ENCODE results near the gene CCT3. TPM values are rescaled to one million over a fixed set of nuclear protein-coding genes. Genes with fewer than 3 reads are reported as not detected.

CCT3 gene
- total RNA-seq, 1 experiment from 2014 or later = 325 TPM

- Histone ChIP-seq H3K9ac (ENCODE audit: low read length) (no peak within 1 kb of the TSS), H2AFZ (ENCODE audit: low read length) (no peak within 1 kb of the TSS), H3K36me3 (ENCODE audit: insufficient read depth, low read length) (peaks cover 2% of the 10 kb centered on the region; the same call in 1 of the 2 replicates), H3K4me1 (ENCODE audit: low read length) (peaks cover 16% of the 10 kb centered on the region), H4K20me1 (ENCODE audit: insufficient read depth, low read depth, low read length) (peaks cover 4% of the 10 kb centered on the region; the same call in 1 of the 2 replicates), H3K27me3 (ENCODE audit: low read length) (no peaks in the 10 kb centered on the region), H3K4me2 (ENCODE audit: low read depth, low read length, poor library complexity, severe bottlenecking) (no peak within 1 kb of the TSS), H3K27ac (ENCODE audit: low read length) (no peak within 1 kb of the TSS), H3K9me2 (replicated peaks; ENCODE audit: insufficient read depth, low read length) (no peaks in the 10 kb centered on the region), H3K79me2 (ENCODE audit: low read length) (0 out of 2 replicates have a peak, but pooled peaks cover 4% of the 10 kb centered on the region), H3K9me3 (ENCODE audit: low read length) (no peaks in the 10 kb centered on the region), H3K4me3 (ENCODE audit: low read length) (no peak within 1 kb of the TSS)
- no peak for DNase-seq
Observed at GRCh38 chr1:156298852-156299357, 39.2 kb downstream of the CCT3 start, which contains the start of gene VHLL. Gene VHLL, minus strand, starts transcription at chr1:156299307. Its CDS starts 118 bp downstream, at chr1:156299189.

DNA sequence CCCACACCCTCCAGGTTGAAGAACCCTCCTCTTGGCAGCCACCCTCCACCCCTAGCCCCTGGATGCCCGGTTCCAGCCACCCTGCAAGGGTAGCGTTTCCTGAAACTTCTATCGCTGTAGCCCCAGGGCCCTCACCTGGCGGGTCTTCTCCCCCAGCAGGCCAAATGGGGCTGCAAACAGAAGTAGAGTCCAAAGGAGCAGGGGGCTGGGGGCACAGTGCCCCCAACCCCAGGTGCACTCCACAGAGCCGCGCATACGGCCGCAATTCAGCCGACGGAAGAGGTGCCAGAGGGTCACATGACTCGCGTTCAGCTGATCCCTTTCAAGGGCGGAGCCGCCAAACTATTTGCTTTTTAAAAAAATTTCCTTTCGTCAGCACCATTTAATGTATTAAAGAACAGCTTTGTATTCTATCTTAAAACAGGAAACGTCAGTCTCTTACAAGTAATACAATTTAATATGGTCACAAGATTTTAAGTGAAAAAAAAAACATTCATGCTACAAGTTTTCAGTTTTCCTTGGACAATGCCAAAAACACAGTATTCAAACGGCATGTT lies 42.6 kb downstream of the CCT3 start, which contains the start of gene GLMP:
Gene GLMP (minus strand): TSS at position 289 of the 557 bp plus-strand sequence. CDS start 34 bp downstream, at position 255.
- no peak within 1 kb of the TSS for H3K27ac ChIP-seq (ENCODE audit: low read length)

GRCh38 chr1:156293895-156294294 lies 44.2 kb downstream of the CCT3 start:
- Histone ChIP-seq H3K9me2 (replicated peaks; ENCODE audit: insufficient read depth, low read length) (no peaks in the 10 kb centered on the region), H3K9me3 (ENCODE audit: low read length) (no peaks in the 10 kb centered on the region), H3K4me1 (ENCODE audit: low read length) (peaks cover 28% of the 10 kb centered on the region), H4K20me1 (ENCODE audit: insufficient read depth, low read depth, low read length) (no peaks in the 10 kb centered on the region), H3K4me2 (ENCODE audit: low read depth, low read length, poor library complexity, severe bottlenecking) (no peak overlapping the region), H3K27me3 (ENCODE audit: low read length) (no peaks in the 10 kb centered on the region), H3K27ac (ENCODE audit: low read length) (no peak overlapping the region), H3K79me2 (ENCODE audit: low read length) (0 out of 2 replicates have a peak, but pooled peaks cover 4% of the 10 kb centered on the region), H2AFZ (ENCODE audit: low read length) (no peak overlapping the region), H3K4me3 (ENCODE audit: low read length) (no peak overlapping the region), H3K9ac (ENCODE audit: low read length) (no peak overlapping the region), H3K36me3 (ENCODE audit: insufficient read depth, low read length) (peaks cover 4% of the 10 kb centered on the region; the same call in 1 of the 2 replicates)
- no peak for DNase-seq

More for the DNA sequence above, 42.6 kb downstream of the CCT3 start, which contains the start of gene GLMP:
- Histone ChIP-seq H3K4me1 (ENCODE audit: low read length) (peaks cover 28% of the 10 kb centered on the region), H3K9me2 (replicated peaks; ENCODE audit: insufficient read depth, low read length) (no peaks in the 10 kb centered on the region), H3K79me2 (ENCODE audit: low read length) (0 out of 2 replicates have a peak, but pooled peaks cover 4% of the 10 kb centered on the region), H3K36me3 (ENCODE audit: insufficient read depth, low read length) (no peaks in the 10 kb centered on the region), H4K20me1 (ENCODE audit: insufficient read depth, low read depth, low read length) (no peaks in the 10 kb centered on the region), H3K4me3 (ENCODE audit: low read length) (peak within 1 kb of the TSS; percentile 69), H2AFZ (ENCODE audit: low read length) (peak within 1 kb of the TSS; percentile 40), H3K9me3 (ENCODE audit: low read length) (no peaks in the 10 kb centered on the region), H3K27me3 (ENCODE audit: low read length) (no peaks in the 10 kb centered on the region), H3K9ac (ENCODE audit: low read length) (peak within 1 kb of the TSS; percentile 68), H3K4me2 (ENCODE audit: low read depth, low read length, poor library complexity, severe bottlenecking) (peak within 1 kb of the TSS; percentile 65)
- DNase-seq = peak; percentile 85

DNA sequence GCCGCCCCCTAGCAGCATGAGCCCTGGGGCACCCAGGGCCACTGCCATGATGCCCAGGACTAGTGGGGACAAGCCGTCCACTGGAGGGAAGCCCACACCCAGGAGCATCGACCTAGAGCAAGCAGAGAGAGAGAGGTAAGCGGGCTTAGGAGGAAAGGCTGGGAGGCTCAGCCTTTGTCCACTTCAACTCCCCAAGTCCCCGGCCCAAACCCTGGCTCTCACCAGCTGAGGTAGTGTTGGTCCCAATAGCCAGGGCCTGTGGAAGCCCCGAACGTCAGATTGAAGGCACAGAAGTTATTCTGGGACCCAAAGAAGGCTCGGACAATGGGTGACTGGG lies 45.0 kb downstream of the CCT3 start:
- Histone ChIP-seq H3K9ac (ENCODE audit: low read length) (no peak overlapping the region), H2AFZ (ENCODE audit: low read length) (no peak overlapping the region), H3K27ac (ENCODE audit: low read length) (no peak overlapping the region), H3K36me3 (ENCODE audit: insufficient read depth, low read length) (peaks cover 7% of the 10 kb centered on the region; the same call in 1 of the 2 replicates), H3K79me2 (ENCODE audit: low read length) (0 out of 2 replicates have a peak, but pooled peaks cover 4% of the 10 kb centered on the region), H3K4me2 (ENCODE audit: low read depth, low read length, poor library complexity, severe bottlenecking) (no peak overlapping the region), H3K4me3 (ENCODE audit: low read length) (no peak overlapping the region), H4K20me1 (ENCODE audit: insufficient read depth, low read depth, low read length) (no peaks in the 10 kb centered on the region), H3K4me1 (ENCODE audit: low read length) (peaks cover 28% of the 10 kb centered on the region), H3K27me3 (ENCODE audit: low read length) (no peaks in the 10 kb centered on the region), H3K9me3 (ENCODE audit: low read length) (no peaks in the 10 kb centered on the region), H3K9me2 (replicated peaks; ENCODE audit: insufficient read depth, low read length) (no peaks in the 10 kb centered on the region)
- DNase-seq = no peak

GRCh38 chr1:156291226-156292061 lies 46.6 kb downstream of the CCT3 start:
- H3K9ac ChIP-seq (ENCODE audit: low read length) = peak overlapping the region; percentile 66
- no peak overlapping the region for H3K27ac ChIP-seq (ENCODE audit: low read length)
- H2AFZ ChIP-seq (ENCODE audit: low read length) = peak overlapping the region; percentile 41; the same call in 1 of the 2 replicates
- H3K4me1 ChIP-seq (ENCODE audit: low read length) = peaks cover 28% of the 10 kb centered on the region
- no peaks in the 10 kb centered on the region for H3K9me3 ChIP-seq (ENCODE audit: low read length)
- H3K4me3 ChIP-seq (ENCODE audit: low read length) = peak overlapping the region; percentile 56; the same call in 1 of the 2 replicates
- peak; percentile 90 for DNase-seq
- H4K20me1 ChIP-seq (ENCODE audit: insufficient read depth, low read depth, low read length) = no peaks in the 10 kb centered on the region
- H3K9me2 ChIP-seq (replicated peaks; ENCODE audit: insufficient read depth, low read length) = no peaks in the 10 kb centered on the region
- peaks cover 7% of the 10 kb centered on the region; the same call in 1 of the 2 replicates for H3K36me3 ChIP-seq (ENCODE audit: insufficient read depth, low read length)
- H3K4me2 ChIP-seq (ENCODE audit: low read depth, low read length, poor library complexity, severe bottlenecking) = peak overlapping the region; percentile 64
- 0 out of 2 replicates have a peak, but pooled peaks cover 4% of the 10 kb centered on the region for H3K79me2 ChIP-seq (ENCODE audit: low read length)
- H3K27me3 ChIP-seq (ENCODE audit: low read length) = no peaks in the 10 kb centered on the region

DNA sequence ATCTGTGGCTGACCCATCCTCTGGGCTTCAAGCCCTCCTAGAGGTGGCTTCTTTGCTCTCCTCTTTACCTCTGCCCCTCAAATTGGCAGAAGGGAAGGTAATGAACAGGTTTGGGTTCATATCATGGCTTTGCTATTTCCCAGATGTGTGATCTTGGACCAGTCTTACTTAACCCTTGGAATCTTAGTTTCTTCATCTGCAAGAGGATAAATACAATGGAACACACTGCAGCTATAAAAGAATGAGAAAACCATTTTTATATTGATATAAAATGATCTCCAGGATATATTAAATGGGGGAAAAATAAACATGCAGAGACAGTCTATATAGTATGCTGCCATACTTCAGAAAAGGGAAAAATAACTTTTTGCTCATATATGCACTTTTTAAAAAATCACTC lies 48.2 kb downstream of the CCT3 start:
- no peaks in the 10 kb centered on the region for H3K9me3 ChIP-seq (ENCODE audit: low read length)
- no peak for DNase-seq
- H3K4me3 ChIP-seq (ENCODE audit: low read length) = no peak overlapping the region
- no peak overlapping the region for H3K9ac ChIP-seq (ENCODE audit: low read length)
- 0 out of 2 replicates have a peak, but pooled peaks cover 3% of the 10 kb centered on the region for H3K79me2 ChIP-seq (ENCODE audit: low read length)
- peaks cover 7% of the 10 kb centered on the region; the same call in 1 of the 2 replicates for H3K36me3 ChIP-seq (ENCODE audit: insufficient read depth, low read length)
- H3K27me3 ChIP-seq (ENCODE audit: low read length) = no peaks in the 10 kb centered on the region
- no peaks in the 10 kb centered on the region for H3K9me2 ChIP-seq (replicated peaks; ENCODE audit: insufficient read depth, low read length)
- H3K4me2 ChIP-seq (ENCODE audit: low read depth, low read length, poor library complexity, severe bottlenecking) = no peak overlapping the region
- H3K4me1 ChIP-seq (ENCODE audit: low read length) = peaks cover 17% of the 10 kb centered on the region
- H2AFZ ChIP-seq (ENCODE audit: low read length) = no peak overlapping the region
- H3K27ac ChIP-seq (ENCODE audit: low read length) = no peak overlapping the region
- no peaks in the 10 kb centered on the region for H4K20me1 ChIP-seq (ENCODE audit: insufficient read depth, low read depth, low read length)

DNA sequence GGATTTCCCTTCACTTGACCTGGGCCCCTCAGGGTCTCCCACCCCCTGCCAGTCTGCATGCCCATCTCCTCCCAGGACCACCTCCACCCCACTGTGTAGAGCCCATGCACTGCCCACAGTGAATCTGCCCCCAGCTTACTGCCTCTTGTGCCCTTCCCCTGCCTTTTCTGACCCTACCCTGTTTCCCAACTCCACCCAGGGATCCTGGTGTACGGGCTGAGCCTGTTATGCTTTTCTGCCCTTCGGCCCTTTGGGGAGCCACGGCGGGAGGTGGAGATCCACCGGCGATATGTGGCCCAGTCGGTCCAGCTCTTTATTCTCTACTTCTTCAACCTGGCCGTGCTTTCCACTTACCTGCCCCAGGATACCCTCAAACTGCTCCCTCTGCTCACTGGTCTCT lies 52.0 kb downstream of the CCT3 start:
- H3K79me2 ChIP-seq (ENCODE audit: low read length) = peaks cover 30% of the 10 kb centered on the region
- no peak overlapping the region for H3K4me2 ChIP-seq (ENCODE audit: low read depth, low read length, poor library complexity, severe bottlenecking)
- no peak overlapping the region for H3K9ac ChIP-seq (ENCODE audit: low read length)
- H3K4me1 ChIP-seq (ENCODE audit: low read length) = peaks cover 20% of the 10 kb centered on the region
- H2AFZ ChIP-seq (ENCODE audit: low read length) = no peak overlapping the region
- no peak overlapping the region for H3K27ac ChIP-seq (ENCODE audit: low read length)
- no peaks in the 10 kb centered on the region for H3K27me3 ChIP-seq (ENCODE audit: low read length)
- H3K36me3 ChIP-seq (ENCODE audit: insufficient read depth, low read length) = peaks cover 7% of the 10 kb centered on the region; the same call in 1 of the 2 replicates
- H3K4me3 ChIP-seq (ENCODE audit: low read length) = no peak overlapping the region
- H4K20me1 ChIP-seq (ENCODE audit: insufficient read depth, low read depth, low read length) = peaks cover 7% of the 10 kb centered on the region; the same call in 1 of the 2 replicates
- DNase-seq = no peak
- no peaks in the 10 kb centered on the region for H3K9me3 ChIP-seq (ENCODE audit: low read length)
- H3K9me2 ChIP-seq (replicated peaks; ENCODE audit: insufficient read depth, low read length) = no peaks in the 10 kb centered on the region

DNA sequence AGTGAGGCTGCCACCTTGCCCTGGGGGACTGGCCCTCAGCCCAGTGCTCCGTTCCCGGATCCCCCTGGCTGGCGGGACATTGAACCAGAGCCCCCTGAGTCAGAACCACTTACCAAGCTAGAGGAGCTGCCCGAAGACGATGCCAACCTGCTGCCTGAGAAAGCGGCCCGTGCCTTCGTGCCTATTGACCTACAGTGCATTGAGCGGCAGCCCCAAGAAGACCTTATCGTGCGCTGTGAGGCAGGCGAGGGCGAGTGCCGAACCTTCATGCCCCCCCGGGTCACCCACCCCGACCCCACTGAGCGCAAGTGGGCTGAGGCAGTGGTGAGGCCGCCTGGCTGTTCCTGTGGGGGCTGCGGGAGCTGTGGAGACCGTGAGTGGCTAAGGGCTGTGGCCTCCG lies 52.7 kb downstream of the CCT3 start:
- Histone ChIP-seq H3K36me3 (ENCODE audit: insufficient read depth, low read length) (peaks cover 7% of the 10 kb centered on the region; the same call in 1 of the 2 replicates), H3K27ac (ENCODE audit: low read length) (no peak overlapping the region), H3K4me3 (ENCODE audit: low read length) (no peak overlapping the region), H3K9me3 (ENCODE audit: low read length) (no peaks in the 10 kb centered on the region), H3K79me2 (ENCODE audit: low read length) (peaks cover 36% of the 10 kb centered on the region), H2AFZ (ENCODE audit: low read length) (no peak overlapping the region), H4K20me1 (ENCODE audit: insufficient read depth, low read depth, low read length) (peaks cover 14% of the 10 kb centered on the region; the same call in 1 of the 2 replicates), H3K27me3 (ENCODE audit: low read length) (no peaks in the 10 kb centered on the region), H3K4me1 (ENCODE audit: low read length) (peaks cover 22% of the 10 kb centered on the region), H3K4me2 (ENCODE audit: low read depth, low read length, poor library complexity, severe bottlenecking) (no peak overlapping the region), H3K9me2 (replicated peaks; ENCODE audit: insufficient read depth, low read length) (no peaks in the 10 kb centered on the region), H3K9ac (ENCODE audit: low read length) (no peak overlapping the region)
- DNase-seq = no peak

All from Karpas-422 (cell line).